ENCODE measurements around the gene RABAC1. TPM values are rescaled to one million over a fixed set of nuclear protein-coding genes. Genes with fewer than 3 reads are reported as not detected.
A peak's percentile ranks its signal among the peaks of the same experiment; 100 is the strongest.

Gene RABAC1
- total RNA-seq, 1 experiment from 2014 or later: 94.0 TPM

DNA sequence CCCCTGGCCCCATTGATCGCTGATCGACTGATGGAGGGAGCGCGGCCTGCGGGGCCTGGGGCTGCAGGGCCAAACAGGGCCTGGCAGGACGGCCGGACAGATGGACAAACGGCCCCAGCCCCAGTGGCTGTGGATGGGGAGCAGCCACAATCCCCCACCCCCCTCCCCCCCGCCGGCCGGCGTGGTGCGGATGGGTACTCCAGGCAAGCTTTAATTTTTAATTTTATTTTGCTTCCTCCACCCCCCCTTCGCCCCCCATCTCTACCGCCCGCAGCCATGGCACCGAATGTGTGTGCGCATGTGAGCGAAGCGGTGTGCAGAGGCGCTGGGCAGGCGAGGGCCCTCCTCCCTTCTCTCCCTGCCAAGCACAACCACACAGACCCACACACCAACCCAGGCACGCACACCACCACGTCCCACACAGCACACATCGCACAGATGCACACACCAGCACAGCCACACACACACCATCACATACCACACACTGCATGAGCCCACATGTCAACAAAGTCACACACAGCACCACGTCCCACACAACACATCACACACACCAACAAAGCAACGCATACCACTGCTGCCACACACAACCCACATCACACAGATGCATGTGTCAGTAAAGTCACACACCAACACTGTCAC is 43.2 kb downstream of the RABAC1 start:
- Histone ChIP-seq H3K9me3 (ENCODE audit: control insufficient read depth, low read depth, low read length) (no peaks in the 10 kb centered on the region), H4K91ac (ENCODE audit: insufficient read length, low read depth, low read length) (no peak overlapping the region), H3K79me1 (ENCODE audit: insufficient read depth, low read depth, low read length, poor library complexity, severe bottlenecking) (no peaks in the 10 kb centered on the region), H3K27ac (ENCODE audit: insufficient read length, low read depth, low read length) (no peak overlapping the region), H3K79me2 (ENCODE audit: insufficient read depth, low read length) (no peaks in the 10 kb centered on the region), H4K20me1 (ENCODE audit: control insufficient read depth, insufficient read depth, insufficient read length) (peaks cover 3% of the 10 kb centered on the region), H3K23me2 (ENCODE audit: insufficient read length, low read depth, low read length, poor library complexity, severe bottlenecking) (peaks cover 5% of the 10 kb centered on the region), H3K4me1 (ENCODE audit: insufficient read depth, low read length) (no peaks in the 10 kb centered on the region), H3T11ph (ENCODE audit: low read length) (no peak overlapping the region), H3K23ac (ENCODE audit: insufficient read length, low read depth, low read length) (peak overlapping the region; percentile 38), H2BK20ac (ENCODE audit: low read depth, low read length, poor library complexity, severe bottlenecking) (no peak overlapping the region), H4K8ac (replicated peaks; ENCODE audit: insufficient read length, low read depth, low read length) (no peak overlapping the region), H3K18ac (ENCODE audit: insufficient read length, low read depth, low read length) (no peak overlapping the region), H2AFZ (ENCODE audit: low read length) (no peak overlapping the region), H2BK15ac (ENCODE audit: low read depth, low read length) (no peak overlapping the region), H3K4me2 (ENCODE audit: insufficient read depth, insufficient read length, low read length) (no peak overlapping the region), H3K56ac (ENCODE audit: insufficient read length, low read depth, low read length) (no peak overlapping the region), H2BK5ac (ENCODE audit: insufficient read length, low read length) (no peak overlapping the region), H3K9ac (ENCODE audit: extremely low read depth, insufficient read length, low read length) (no peak overlapping the region), H3K27me3 (ENCODE audit: insufficient read depth, low read length) (peaks cover 91% of the 10 kb centered on the region), H3K14ac (ENCODE audit: insufficient read depth, low read length) (no peak overlapping the region), H4K5ac (ENCODE audit: insufficient read length, low read depth, low read length) (no peak overlapping the region), H3K4ac (ENCODE audit: low read depth, low read length) (no peak overlapping the region), H2AK5ac (ENCODE audit: insufficient read length, low read length) (no peak overlapping the region), H2BK12ac (ENCODE audit: insufficient read length, low read depth, low read length) (no peak overlapping the region), H2BK120ac (ENCODE audit: low read depth, low read length, poor library complexity, severe bottlenecking) (no peak overlapping the region)
- H3K36me3 Mint-ChIP-seq (ENCODE audit: insufficient read depth in 1 of 3, low read depth in 3 of 3): no peaks in the 10 kb centered on the region
- no peak for DNase-seq
- peaks cover 6 to 15% of the 10 kb centered on the region in 2 experiments; a peak in 3 of 4 replicates for H3K4me1 Mint-ChIP-seq
- no CpG with 5 or more reads among the region's 27 CpGs for WGBS (ENCODE audit: extremely low coverage, insufficient read length, low lambda C conversion rate)
- no peak overlapping the region for H3K27ac Mint-ChIP-seq
- no peaks in the 10 kb centered on the region; the same call in none of the 2 replicates for H3K27me3 Mint-ChIP-seq (ENCODE audit: low read depth)
- H3K4me3 Mint-ChIP-seq: no peak overlapping the region
- peaks cover 0 to 2% of the 10 kb centered on the region in 2 experiments; a peak in 1 of 5 replicates for H3K9me3 Mint-ChIP-seq
- TF ChIP-seq, protein P1, sequence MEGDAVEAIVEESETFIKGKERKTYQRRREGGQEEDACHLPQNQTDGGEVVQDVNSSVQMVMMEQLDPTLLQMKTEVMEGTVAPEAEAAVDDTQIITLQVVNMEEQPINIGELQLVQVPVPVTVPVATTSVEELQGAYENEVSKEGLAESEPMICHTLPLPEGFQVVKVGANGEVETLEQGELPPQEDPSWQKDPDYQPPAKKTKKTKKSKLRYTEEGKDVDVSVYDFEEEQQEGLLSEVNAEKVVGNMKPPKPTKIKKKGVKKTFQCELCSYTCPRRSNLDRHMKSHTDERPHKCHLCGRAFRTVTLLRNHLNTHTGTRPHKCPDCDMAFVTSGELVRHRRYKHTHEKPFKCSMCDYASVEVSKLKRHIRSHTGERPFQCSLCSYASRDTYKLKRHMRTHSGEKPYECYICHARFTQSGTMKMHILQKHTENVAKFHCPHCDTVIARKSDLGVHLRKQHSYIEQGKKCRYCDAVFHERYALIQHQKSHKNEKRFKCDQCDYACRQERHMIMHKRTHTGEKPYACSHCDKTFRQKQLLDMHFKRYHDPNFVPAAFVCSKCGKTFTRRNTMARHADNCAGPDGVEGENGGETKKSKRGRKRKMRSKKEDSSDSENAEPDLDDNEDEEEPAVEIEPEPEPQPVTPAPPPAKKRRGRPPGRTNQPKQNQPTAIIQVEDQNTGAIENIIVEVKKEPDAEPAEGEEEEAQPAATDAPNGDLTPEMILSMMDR (conservative IDR thresholded peaks at IDR 0.05): no peak
